HG03378 (cell line): ENCODE results near the gene CD59.
"Not testable (repeated sequence)": the region's sequence is repeated elsewhere in the genome, so short reads cannot be mapped to it uniquely, and the experiment has no call there.

ENCODE experiments used
- ATAC-seq: cut with Tn5 transposase; IDR thresholded peaks from one replicate; pipeline ENCODE4 v1.9.1; 2021; ENCODE audit warnings: mild to moderate bottlenecking, moderate library complexity; ENCODE audit not compliant: unreplicated experiment

The CD59 gene

DNA sequence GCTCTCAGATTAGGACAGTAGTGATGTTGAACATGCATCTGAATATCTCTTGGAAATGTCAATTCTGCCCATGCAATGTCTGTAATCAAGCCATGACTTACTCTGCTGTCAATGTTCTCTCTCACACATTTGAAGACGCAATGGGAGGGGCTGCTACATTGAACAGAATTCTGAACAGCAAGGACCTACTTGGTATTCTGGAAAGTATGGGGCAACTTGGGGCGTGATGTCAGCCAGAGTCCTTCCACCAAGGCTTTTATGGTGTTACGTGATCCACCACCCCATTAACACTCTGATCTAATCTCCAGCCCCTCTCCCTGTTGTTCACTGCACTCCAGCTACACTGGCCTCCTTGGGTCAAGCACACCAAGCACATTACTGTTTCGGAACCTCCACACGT lies 7.1 kb upstream of the CD59 start:
- no peak for ATAC-seq

DNA sequence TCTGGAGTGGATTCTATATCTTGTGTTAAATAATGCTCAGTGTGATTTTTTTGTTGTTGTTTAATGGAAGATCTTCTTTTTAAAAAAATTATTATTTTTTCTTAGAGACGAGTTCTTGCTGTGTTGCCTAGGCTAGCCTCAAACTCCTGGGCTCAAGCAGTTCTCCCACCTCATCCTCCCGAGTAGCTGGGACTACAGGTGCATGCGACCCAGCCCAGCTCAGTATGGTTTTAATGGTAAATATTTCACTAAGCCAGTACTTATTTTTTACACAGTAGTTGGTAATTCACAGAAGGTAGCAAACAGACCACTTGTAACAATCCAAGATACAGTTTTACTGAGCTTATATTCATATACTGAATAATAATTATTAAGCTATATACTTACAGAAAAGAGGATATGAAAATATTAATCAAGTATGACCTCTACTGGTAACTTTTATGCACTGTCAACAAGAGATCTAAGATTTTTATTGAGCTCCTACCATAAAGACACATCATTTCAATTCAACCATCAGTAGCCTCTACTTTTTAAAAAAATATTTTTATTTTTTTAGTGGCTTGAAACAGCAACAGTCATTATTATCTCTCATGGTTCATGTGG lies 6.1 kb upstream of the CD59 start:
- no peak for ATAC-seq

DNA sequence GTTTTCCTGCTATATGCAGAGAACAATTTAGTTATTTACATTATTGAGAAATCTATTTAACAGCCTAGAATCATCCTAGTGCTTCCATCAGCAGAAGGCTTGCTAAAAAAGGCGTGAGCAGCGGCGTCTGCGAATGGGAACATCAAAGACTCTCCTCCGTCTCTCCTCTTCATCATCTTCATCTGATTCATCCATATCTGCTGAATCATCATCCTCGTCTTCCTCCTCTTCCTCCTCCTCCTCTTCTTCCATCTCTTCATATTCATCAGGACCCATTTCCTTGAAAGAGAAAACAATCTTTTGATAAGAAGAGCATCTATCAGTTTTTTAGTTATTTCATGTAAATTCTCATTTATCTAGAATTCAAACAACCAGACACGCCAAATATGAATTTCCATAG lies 5.6 kb upstream of the CD59 start:
- no peak for ATAC-seq

DNA sequence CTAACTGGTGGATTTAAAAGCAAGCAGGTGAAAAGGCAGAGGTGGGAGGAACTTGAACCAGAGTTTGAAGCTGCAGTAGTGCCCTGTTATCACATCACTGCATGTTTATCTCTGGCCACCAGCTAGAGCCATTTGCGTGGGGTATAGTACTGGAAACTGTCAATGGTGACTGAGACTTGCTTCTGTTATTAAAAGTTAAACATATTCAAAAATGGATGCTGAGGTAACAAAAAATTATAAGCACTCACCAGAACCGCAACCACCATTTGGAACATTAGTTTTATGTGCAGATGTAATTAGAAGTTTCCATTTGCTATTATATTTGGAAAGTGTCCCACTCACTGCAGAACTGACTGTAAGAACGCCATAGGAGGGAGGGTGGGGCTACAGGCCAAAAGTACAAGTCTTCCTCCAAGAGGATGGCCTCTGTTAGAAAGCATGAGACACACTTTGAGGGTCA lies 1.2 kb upstream of the CD59 start:
- no peak for ATAC-seq

DNA sequence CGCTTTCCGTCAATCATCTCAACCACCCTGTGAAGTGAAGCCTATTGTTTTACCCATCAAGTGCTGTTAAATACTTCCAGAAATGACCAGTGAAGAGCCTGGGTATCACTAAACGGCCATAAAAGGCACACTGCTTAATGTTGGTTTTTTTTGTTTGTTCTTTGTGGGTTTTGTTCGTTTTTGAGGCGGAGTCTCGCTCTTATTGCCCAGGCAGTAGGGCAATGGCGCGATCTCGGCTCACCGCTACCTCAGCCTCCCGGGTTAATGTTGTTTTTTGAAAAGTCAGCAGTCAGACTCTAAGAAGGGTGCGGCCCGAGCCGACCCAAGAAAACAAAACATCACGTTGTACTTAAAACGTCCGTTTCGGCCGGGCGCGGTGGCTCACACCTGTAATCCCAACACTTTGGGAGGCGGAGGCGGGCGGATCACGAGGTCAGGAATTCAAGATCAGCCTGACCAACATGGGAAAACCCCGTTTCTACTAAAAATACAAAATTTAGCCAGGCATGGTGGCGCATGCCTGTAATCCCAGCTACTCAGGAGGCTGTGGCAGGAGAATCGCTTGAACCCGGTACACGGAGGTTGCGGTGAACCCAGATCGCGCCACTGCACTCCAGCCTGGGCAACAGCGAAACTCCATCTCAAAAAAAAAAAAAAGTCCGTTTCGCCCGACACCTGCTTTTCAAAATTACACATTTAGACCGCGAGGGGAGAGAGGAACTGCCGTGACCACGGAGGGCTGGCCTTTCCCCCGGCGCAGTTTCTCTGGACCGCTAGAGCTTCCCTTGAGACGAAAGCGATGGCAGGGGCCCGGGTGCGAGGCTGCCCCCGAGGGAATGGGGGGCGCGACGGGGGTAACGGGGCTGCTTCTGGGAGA lies 714 bp downstream of the CD59 start:
- ATAC-seq, result peak; percentile 42

DNA sequence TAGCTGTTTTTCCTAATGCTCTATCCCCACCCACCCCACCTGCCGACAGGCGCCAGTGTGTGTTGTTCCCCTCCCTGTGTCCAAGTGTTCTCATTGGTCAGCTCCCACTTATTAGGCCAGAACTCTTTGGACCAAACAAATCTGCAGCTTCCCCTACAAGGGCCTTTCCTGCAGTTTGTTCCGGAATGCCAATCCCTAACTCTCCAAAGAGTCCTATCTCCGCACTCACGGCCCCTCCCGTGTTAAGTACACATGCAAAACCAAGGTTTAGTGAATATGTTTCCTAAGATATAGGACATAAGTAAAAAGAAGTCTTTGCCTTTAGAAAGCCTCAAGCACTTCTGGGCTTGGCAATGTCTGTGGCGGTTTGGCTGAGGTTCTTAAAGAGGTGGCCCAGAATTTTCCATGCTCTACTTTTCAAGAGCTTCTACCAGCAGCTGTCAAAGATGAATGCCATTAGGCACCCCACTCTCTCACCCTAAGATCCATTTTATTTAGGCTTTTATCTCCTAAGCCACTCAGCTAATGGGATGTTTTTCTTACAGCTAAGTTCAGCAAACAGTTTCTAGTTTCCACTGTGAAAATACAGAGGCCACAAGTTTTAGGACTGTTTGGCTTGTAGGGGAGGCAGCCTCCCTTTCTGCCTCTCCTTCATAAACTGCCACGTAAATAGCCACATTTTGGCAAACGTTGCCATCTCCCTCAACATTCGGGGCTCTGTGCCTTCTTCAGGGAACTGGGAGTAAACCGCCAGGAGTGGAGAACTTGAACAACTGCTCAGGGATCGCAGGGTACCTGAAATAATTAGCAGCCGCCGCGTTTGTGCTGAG lies 1.6 kb downstream of the CD59 start:
- ATAC-seq, result no peak

DNA sequence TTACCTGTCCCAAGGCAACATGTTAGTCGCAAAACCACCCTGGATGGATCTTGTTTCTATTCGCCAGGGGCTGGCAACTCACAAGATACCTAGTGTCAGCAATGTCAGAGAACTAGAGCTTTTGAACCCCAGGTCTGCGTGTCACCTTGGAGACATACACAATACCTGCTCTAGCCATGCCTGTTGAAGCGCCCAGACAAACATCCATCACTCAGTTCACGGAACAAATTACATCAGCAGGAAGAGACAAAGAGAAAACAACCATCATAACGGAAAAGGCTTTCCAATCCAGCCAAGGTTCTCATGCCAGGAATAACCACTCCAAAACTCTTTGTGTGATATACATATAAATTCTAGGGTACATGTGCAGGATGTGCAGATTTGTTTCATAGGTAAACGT lies 2.2 kb downstream of the CD59 start:
- ATAC-seq, result no peak

DNA sequence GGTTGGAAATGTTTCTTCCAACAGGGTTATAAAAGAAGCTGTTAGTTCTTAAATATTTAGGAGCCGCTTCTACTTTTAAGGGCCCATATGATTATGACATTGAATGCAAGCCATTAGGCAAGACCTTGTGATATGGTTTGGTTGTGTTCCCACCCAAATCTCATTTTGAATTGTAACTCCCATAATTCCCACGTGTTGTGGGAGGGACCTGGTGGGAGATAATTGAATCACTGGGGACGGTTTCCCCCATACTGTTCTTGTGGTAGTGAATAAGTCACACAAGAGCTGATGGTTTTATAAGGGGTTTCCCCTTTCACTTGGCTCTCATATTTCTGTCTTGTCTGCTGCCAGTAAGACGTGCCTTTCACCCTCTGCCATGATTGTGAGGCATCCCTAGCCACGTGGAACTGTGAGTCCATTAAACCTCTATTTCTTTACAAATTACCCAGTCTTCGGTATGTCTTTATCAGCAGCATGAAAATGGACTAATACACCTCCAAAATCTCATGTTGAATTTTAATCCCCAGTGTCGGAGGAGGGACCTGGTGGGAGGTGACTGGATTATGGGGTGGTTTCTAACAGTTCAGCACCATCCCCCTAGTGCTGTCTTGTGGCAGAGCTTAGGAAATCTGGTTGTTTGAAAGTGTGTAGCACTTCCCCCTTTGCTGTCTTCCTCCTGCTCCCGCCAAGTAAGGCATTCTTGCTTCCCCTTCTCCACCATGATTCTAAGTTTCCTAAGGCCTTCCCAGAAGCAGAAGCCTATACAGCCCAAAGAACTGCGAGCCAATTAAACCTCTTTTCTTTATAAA lies 4.3 kb downstream of the CD59 start:
- ATAC-seq, result no peak

DNA sequence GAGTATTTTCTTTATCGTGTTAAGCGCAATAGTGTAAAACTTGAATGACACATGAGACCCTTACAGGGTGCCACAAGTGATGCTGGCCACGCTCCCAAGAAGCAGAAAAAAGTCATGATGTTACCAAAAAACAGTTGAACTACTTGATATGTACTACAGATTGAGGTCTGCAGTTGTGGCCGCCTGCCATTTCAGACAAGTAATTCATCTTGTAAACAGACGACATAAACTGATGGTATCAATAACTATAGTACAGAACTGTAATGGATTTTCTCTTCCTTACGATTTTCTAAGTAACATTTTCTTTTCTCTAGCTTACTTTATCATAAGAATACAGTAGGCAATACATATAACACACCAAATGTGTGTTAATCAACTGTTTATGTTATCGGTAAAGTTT lies 5.5 kb downstream of the CD59 start:
- no peak for ATAC-seq

DNA sequence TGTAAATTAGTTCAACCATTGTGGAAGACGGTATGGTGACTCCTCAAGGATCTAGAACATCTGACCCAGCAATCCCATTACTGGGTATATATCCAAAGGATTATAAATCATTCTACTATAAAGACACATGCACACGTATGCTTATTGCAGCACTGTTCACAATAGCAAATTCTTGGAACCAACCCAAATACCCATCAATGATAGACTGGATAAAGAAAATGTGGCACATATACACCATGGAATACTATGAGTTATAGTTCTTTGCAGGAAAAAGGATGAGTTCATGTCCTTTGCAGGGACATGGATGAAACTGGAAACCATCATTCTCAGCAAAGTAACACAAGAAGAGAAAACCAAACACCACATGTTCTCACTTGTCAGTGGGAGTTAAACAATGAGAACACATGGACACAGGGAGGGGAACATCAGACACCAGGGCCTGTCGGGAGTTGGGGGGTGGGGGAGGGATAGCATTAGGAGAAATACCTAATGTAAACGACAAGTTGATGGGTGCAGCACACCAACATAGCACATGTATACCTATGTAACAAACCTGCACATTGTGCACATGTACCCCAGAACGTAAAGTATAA lies 7.1 kb downstream of the CD59 start:
- not testable (repeated sequence) for ATAC-seq

DNA sequence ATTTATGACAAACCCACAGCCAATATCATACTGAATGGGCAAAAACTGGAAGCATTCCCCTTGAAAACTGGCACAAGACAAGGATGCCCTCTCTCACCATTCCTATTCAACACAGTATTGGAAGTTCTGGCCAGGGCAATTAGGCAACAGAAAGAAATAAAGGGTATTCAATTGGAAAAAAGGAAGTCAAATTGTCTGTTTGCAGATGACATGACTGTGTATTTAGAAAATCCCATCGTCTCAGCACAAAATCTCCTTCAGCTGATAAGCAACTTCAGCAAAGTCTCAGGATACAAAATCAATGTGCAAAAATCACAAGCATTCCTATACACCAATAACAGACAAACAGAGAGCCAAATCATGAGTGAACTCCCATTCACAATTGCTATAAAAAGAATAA lies 8.7 kb downstream of the CD59 start:
- ATAC-seq, result not testable (repeated sequence)

DNA sequence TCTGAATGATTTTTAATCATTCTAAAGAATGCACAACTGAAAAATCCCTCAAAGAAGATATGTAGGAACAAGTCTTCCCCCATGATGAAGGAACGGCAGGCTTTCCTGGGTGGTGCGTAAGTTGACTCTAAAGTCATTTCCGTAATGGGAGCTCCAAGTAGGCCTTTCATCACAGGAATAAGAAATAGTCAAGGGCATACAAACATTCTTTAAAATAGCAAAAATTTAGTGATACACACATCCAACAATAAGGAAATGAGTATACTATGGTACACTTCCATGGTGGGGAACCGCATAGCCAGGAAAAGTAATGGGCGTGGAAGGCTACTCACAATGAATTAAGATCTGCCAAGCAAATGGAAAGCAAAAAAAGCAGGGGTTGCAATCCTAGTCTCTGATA lies 10.7 kb downstream of the CD59 start:
- ATAC-seq, result no peak

DNA sequence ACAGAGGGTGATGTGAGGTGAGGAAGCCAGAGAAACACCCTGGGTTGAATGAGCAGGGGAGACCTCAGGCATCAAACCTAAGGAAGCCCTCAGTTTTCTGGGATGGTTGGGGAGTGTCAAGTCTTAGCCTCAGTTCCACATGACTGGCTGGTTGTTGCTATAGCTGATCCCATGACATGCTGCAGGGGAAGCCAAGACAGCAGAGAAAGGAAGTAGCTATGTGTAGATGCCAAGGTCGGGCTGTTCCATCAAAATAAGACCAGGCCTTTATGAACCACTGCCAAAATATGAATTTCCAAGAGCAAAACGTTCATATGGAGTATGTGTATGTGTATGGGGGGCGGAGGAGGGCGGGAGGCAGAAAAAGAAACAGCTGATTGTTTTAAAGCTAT lies 11.6 kb downstream of the CD59 start:
- ATAC-seq, result no peak

DNA sequence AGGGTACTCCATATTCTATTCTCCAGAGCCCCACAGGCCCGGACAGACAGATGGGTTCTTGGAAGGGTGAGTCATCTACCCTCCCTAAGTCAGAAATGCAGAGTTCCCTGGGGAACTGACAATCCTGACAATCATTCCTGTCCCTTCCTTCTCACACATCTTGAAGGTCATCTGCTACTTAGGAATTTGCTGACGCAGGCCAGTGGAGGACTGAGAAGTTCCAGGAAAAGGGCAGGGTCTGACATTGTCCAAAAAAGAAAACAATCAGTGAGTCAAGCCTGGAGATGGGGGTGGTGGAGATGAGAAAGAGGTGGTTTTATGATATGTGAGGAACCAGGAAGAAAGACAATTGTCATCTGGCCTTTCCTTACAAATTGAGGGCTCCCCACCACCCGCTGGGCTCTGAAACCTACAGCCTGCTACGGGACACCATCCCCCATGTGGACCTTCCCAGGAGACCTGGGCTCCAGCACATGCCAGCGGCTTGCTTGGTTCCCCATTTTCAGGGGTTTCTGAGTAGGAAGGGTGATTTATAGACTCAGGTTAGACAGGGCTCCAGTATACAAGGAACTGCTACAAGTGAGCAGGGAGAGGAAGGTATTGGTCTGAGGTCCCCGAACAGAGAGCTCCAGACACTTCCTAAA lies 12.9 kb downstream of the CD59 start:
- peak; percentile 18 for ATAC-seq

DNA sequence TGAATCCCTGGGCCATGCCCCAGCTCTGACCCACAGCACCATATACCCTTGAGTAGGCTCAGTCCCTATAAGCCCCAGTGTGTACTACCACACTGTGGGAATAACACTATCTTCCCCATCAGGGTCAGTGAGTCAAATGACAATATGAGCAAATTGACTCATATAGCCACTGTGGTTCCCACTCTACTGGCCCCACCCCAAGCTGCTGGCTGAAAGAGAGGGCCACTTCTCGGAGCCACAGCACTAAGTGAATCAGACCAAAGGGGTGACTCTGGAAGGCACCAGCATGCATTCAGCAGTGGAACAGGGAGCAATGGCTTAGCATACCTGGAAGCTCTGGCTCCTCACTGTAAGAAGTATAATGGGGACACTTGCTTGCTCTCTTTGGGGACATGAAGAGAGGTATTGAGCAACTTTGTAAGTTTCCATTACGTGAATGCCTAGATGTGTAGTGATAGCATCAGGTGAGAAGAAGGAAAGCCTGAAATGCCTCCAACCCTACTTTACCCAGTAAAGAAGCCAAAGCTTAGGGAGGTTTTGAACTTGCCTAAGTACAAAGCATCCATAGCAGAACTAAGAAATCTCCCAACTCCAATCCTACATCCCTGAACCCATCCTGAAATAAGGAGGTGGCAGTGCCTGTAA lies 13.5 kb downstream of the CD59 start:
- peak; percentile 87 for ATAC-seq

DNA sequence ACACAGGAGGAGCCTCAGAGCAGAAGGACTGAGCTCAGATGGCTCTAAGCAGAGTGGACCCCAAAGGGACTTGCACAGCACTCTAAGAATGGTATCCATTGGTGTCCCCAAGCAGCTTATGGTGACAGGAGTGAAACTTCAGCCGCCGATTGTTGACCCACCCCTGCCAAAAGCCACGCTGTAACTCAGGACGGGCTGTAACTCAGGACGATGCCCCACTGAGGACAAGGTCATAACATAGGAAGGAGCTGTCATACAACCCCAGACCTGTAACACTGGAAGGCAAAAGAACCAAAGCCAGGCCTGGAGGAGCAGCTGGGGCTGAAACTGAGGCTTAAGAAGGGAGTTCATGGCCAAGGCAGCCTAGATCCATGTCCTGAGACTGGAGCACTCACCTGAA lies 14.2 kb downstream of the CD59 start:
- no peak for ATAC-seq

DNA sequence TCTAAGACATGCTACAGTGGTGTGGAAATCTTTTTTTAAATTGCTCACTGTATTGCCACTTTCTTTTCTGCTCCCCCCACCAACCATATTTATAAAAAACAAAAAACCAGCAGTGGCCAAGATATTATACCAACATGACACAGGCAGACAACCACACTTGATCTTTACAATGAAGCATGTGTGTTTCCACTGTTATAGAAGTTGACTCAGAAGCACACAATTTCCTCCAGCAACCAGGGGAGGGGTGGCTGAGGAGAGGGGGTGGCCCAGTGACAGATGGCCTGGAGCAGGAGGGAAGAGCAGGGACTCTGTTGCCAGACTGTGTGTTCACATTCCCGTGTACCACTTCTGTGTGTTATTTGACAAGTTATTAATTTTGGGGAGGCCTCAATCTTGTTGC lies 14.8 kb downstream of the CD59 start:
- no peak for ATAC-seq

DNA sequence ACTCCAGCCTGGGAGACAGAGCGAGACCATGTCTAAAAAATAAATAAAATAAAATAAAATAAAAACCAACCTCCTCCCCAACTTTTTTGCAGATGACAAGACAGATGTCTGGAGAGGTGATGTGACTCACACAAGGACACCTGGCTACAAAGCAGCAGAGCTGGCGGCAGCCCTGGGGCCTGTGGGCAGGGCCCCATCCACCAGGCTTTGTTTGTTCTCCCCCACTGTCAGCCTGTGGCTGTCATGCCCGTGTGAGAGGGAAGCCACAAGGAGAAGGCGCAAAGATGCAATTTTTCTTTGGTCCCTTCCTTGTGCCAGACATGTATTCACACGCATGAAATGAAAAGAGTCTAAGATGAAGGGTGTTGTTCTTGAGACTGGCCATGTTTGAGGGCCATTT lies 16.6 kb downstream of the CD59 start:
- no peak for ATAC-seq

DNA sequence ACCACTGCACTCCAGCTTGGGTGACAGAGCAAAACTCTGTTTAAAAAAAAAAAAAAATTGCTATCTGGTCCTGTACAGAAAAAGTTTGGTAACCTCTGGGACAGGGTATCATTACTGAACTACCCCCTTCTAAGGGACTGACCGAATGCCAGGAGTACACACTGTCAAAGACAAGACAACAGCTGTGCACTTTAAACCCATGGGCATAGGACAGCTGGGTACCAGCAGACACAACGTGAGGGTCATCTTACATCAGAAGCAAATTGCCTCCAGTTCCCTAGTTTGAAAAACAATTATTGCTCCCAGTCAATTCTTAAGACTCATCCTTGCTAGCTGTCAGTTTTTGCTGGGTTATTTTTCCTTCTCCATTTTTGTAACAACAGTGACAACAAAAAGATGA lies 17.8 kb downstream of the CD59 start:
- ATAC-seq, result no peak
